HepG2 (cell line): ENCODE data around the gene ANKLE1. TPM values are rescaled to one million over a fixed set of nuclear protein-coding genes. Genes with fewer than 3 reads are reported as not detected.

Source experiments
- ADNP ChIP-seq: sonication (generic); formaldehyde crosslinking; IDR thresholded peaks from 2 replicates; pipeline ENCODE4 v1.4.0; 2020; ENCODE audit warnings: missing genetic modification reagents
- BRCA1 ChIP-seq: sonication (generic); formaldehyde crosslinking; IDR thresholded peaks from 2 replicates; pipeline ENCODE4 v1.4.0; 2020; ENCODE audit warnings: missing genetic modification reagents
- CENPT ChIP-seq: sonication (generic); formaldehyde crosslinking; IDR thresholded peaks from 2 replicates; pipeline ENCODE4 v1.8.0; 2022; ENCODE audit warnings: low read depth, mild to moderate bottlenecking, moderate library complexity, missing genetic modification reagents
- CREB3 ChIP-seq: sonication (generic); formaldehyde crosslinking; IDR thresholded peaks from 2 replicates; pipeline ENCODE4 v1.5.0; 2020; ENCODE audit warnings: missing genetic modification reagents
- CTCF ChIP-seq: sonication (generic); formaldehyde crosslinking; IDR thresholded peaks from 2 replicates; pipeline ENCODE4 v1.5.0; 2020; ENCODE audit warnings: mild to moderate bottlenecking, missing genetic modification reagents, moderate library complexity
- EP300 ChIP-seq, 3 experiments: sonication (generic) in 1 of 3; formaldehyde crosslinking in 1 of 3; IDR thresholded peaks; 2 replicates each; pipeline versions ENCODE4 v1.5.1 to v1.6.1; 2011 to 2020; ENCODE audit warnings: low read depth in 2 of 3, low read length in 2 of 3, borderline replicate concordance in 1 of 3, improper control_type of control experiment in 1 of 3, mild to moderate bottlenecking in 1 of 3, missing genetic modification reagents in 1 of 3, moderate library complexity in 1 of 3
- FOXP1 ChIP-seq, 2 experiments: fragments of 450-650 bp in 1 of 2; IDR thresholded peaks; 2 replicates each; pipeline ENCODE4 v1.6.1; 2017 to 2018; ENCODE audit warnings: antibody characterized with exemption in 1 of 2
- GABPB1 ChIP-seq: IDR thresholded peaks from 2 replicates; pipeline ENCODE4 v1.6.1; 2016; ENCODE audit warnings: mild to moderate bottlenecking, missing genetic modification reagents, moderate library complexity, missing compliant biosample characterization
- IRF2 ChIP-seq: IDR thresholded peaks from 2 replicates; pipeline ENCODE4 v1.6.1; 2018; ENCODE audit warnings: missing genetic modification reagents, missing compliant biosample characterization
- KAT8 ChIP-seq: IDR thresholded peaks from 2 replicates; pipeline ENCODE4 v1.6.1; 2016; ENCODE audit warnings: missing genetic modification reagents, missing compliant biosample characterization
- KDM5B ChIP-seq: sonication (generic); formaldehyde crosslinking; IDR thresholded peaks from 2 replicates; pipeline ENCODE4 v1.4.0; 2020; ENCODE audit warnings: missing genetic modification reagents, mild to moderate bottlenecking, borderline replicate concordance
- NFE2L1 ChIP-seq: sonication (generic); formaldehyde crosslinking; IDR thresholded peaks from 2 replicates; pipeline ENCODE4 v1.4.0; 2020; ENCODE audit warnings: missing genetic modification reagents, mild to moderate bottlenecking, borderline replicate concordance
- NPAS2 ChIP-seq: sonication (generic); formaldehyde crosslinking; IDR thresholded peaks from 2 replicates; pipeline ENCODE4 v1.8.0; 2022; ENCODE audit warnings: mild to moderate bottlenecking, missing genetic modification reagents, borderline replicate concordance
- PITX1 ChIP-seq: sonication (generic); formaldehyde crosslinking; IDR thresholded peaks from 2 replicates; pipeline ENCODE4 v1.5.1; 2020; ENCODE audit warnings: mild to moderate bottlenecking, missing genetic modification reagents
- SNAPC5 ChIP-seq: sonication (generic); formaldehyde crosslinking; IDR thresholded peaks from 2 replicates; pipeline ENCODE4 v1.8.1; 2023; ENCODE audit warnings: mild to moderate bottlenecking, missing genetic modification reagents, borderline replicate concordance
- SP5 ChIP-seq: IDR thresholded peaks from 2 replicates; pipeline ENCODE4 v1.6.1; 2016; ENCODE audit warnings: low read depth, borderline replicate concordance
- TRIM22 ChIP-seq: fragments of 450-650 bp; IDR thresholded peaks from 2 replicates; pipeline ENCODE4 v1.6.1; 2017
- ZNF30 ChIP-seq: sonication (generic); formaldehyde crosslinking; IDR thresholded peaks from 2 replicates; pipeline ENCODE4 v1.5.0; 2020; ENCODE audit warnings: mild to moderate bottlenecking, missing genetic modification reagents
- ZNF33A ChIP-seq: sonication (generic); formaldehyde crosslinking; IDR thresholded peaks from 2 replicates; pipeline ENCODE4 v1.5.1; 2020; ENCODE audit warnings: missing genetic modification reagents, mild to moderate bottlenecking, moderate library complexity, borderline replicate concordance
- ZNF513 ChIP-seq: sonication (generic); formaldehyde crosslinking; conservative IDR thresholded peaks from 2 replicates; pipeline ENCODE4 v1.5.0; 2020; ENCODE audit warnings: missing genetic modification reagents
- ZNF850 ChIP-seq: sonication (generic); formaldehyde crosslinking; conservative IDR thresholded peaks from 2 replicates; pipeline ENCODE4 v1.9.0; 2021; ENCODE audit warnings: mild to moderate bottlenecking, missing genetic modification reagents
- polyA plus RNA-seq, 8 experiments: library from polyadenylated mRNA; depleted of rRNA in 3 of 8; stranded (reverse) in 7 of 8; unstranded in 1 of 8; fragments of >200 nt; fragmentation: Illumina TruSeq in 4 of 8; extraction: Trizol in 4 of 8; gene quantifications; 2 replicates each; pipeline versions ENCODE4 v1.2.1 to v1.2.3, GENCODE V29; 2011 to 2016; ENCODE audit warnings: low read depth in 4 of 8, missing spikeins in 1 of 8, mixed read lengths in 1 of 8; ENCODE audit not compliant: insufficient read depth in 1 of 8
- total RNA-seq, 5 experiments: library from RNA; depleted of rRNA; stranded (reverse); fragments of >200 nt; fragmentation: Illumina TruSeq; extraction: Trizol; gene quantifications; 2 replicates each; pipeline ENCODE4 v1.2.3, GENCODE V29; 2016; ENCODE audit warnings: low read depth in 1 of 5
- TF ChIP-seq, protein P1 (sequence below): sonication (generic); formaldehyde crosslinking; IDR thresholded peaks from 2 replicates; pipeline ENCODE4 v1.4.0; 2020; ENCODE audit warnings: low read depth, mild to moderate bottlenecking, missing genetic modification reagents

ANKLE1 gene
- total and polyA plus RNA-seq, 2 of the 13 experiments (the other 11 are each of a cell fraction or from before 2014, with no cell fraction given), result 0.69 to 1.5 TPM

- TF ChIP-seq PITX1 (CRISPR knock-in tag), result no peak
- 0 out of 4 replicates have a peak, but pooled peaks of 1 of the 2 experiments have one; percentile 5 for TF ChIP-seq EP300 (IDR thresholded peaks at IDR 0.05; ENCODE audit: low read depth in 2 of 2, low read length in 2 of 2)
- TF ChIP-seq EP300 (CRISPR knock-in tag; IDR thresholded peaks at IDR 0.05; ENCODE audit: borderline replicate concordance), result no peak
- TF ChIP-seq CREB3 (CRISPR knock-in tag), result no peak
- no peak for TF ChIP-seq NPAS2 (CRISPR knock-in tag)
- TF ChIP-seq BRCA1 (CRISPR knock-in tag), result no peak
- TF ChIP-seq KDM5B, result 0 out of 2 replicates have a peak, but pooled peaks have one; percentile 10
- no peak for TF ChIP-seq SNAPC5 (CRISPR knock-in tag)
- peak; percentile 68 for TF ChIP-seq CTCF
- no peak for TF ChIP-seq CENPT (CRISPR knock-in tag)
- TF ChIP-seq SP5 (CRISPR knock-in tag), result 0 out of 2 replicates have a peak, but pooled peaks have one; percentile 22
- peak; percentile 29; the same call in 1 of the 2 replicates for TF ChIP-seq IRF2 (CRISPR knock-in tag)
- TF ChIP-seq KAT8 (CRISPR knock-in tag), result peak; percentile 73
- no peak for TF ChIP-seq NFE2L1
- TF ChIP-seq ZNF33A (CRISPR knock-in tag), result no peak
- TF ChIP-seq ADNP (CRISPR knock-in tag), result no peak
- no peak for TF ChIP-seq ZNF30 (CRISPR knock-in tag)
- TF ChIP-seq ZNF513 (CRISPR knock-in tag), result no peak
- no peak for TF ChIP-seq TRIM22
- no peak for TF ChIP-seq FOXP1 (IDR thresholded peaks at IDR 0.05)
- TF ChIP-seq FOXP1 (CRISPR knock-in tag; IDR thresholded peaks at IDR 0.05), result no peak
- TF ChIP-seq ZNF850, result no peak
- peak; percentile 74 for TF ChIP-seq GABPB1
- TF ChIP-seq, protein P1, sequence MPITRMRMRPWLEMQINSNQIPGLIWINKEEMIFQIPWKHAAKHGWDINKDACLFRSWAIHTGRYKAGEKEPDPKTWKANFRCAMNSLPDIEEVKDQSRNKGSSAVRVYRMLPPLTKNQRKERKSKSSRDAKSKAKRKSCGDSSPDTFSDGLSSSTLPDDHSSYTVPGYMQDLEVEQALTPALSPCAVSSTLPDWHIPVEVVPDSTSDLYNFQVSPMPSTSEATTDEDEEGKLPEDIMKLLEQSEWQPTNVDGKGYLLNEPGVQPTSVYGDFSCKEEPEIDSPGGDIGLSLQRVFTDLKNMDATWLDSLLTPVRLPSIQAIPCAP (CRISPR knock-in tag), result no peak
Observed at GRCh38 chr19:17303167-17303939, 21.7 kb downstream of the ANKLE1 start, which contains the start of gene ABHD8 (continued).
